ENCODE data around the gene ADGRL3.
"Not testable (repeated sequence)": the region's sequence is repeated elsewhere in the genome, so short reads cannot be mapped to it uniquely, and the experiment has no call there.

The ADGRL3 gene

GRCh38 chr4:61759885-61760284 is 559.8 kb downstream of the ADGRL3 start:
- not testable (repeated sequence) for H3K9me3 ChIP-seq (ENCODE audit: control insufficient read depth, low read length); H3K9ac ChIP-seq (ENCODE audit: low read length); H3K36me3 ChIP-seq (ENCODE audit: control insufficient read depth, insufficient read depth, low read length); H3K4me3 ChIP-seq (ENCODE audit: low read length); H3K4me1 ChIP-seq (ENCODE audit: control insufficient read depth, insufficient read depth, low read length); H3K27me3 ChIP-seq (ENCODE audit: control insufficient read depth, insufficient read depth, low read length)

GRCh38 chr4:61760820-61761219 is 560.7 kb downstream of the ADGRL3 start:
- Histone ChIP-seq H3K4me3 (ENCODE audit: low read length) (no peak overlapping the region), H3K36me3 (ENCODE audit: control insufficient read depth, insufficient read depth, low read length) (no peaks in the 10 kb centered on the region), H3K9ac (ENCODE audit: low read length) (no peak overlapping the region), H3K4me1 (ENCODE audit: control insufficient read depth, insufficient read depth, low read length) (no peaks in the 10 kb centered on the region), H3K9me3 (ENCODE audit: control insufficient read depth, low read length) (no peaks in the 10 kb centered on the region), H3K27me3 (ENCODE audit: control insufficient read depth, insufficient read depth, low read length) (no peaks in the 10 kb centered on the region)

GRCh38 chr4:61762722-61763627 is 562.8 kb downstream of the ADGRL3 start:
- Histone ChIP-seq H3K27me3 (ENCODE audit: control insufficient read depth, insufficient read depth, low read length) (no peaks in the 10 kb centered on the region), H3K36me3 (ENCODE audit: control insufficient read depth, insufficient read depth, low read length) (no peaks in the 10 kb centered on the region), H3K9me3 (ENCODE audit: control insufficient read depth, low read length) (no peaks in the 10 kb centered on the region), H3K9ac (ENCODE audit: low read length) (no peak overlapping the region), H3K4me3 (ENCODE audit: low read length) (no peak overlapping the region), H3K4me1 (ENCODE audit: control insufficient read depth, insufficient read depth, low read length) (no peaks in the 10 kb centered on the region)

- H3K9me3 ChIP-seq (ENCODE audit: control insufficient read depth, low read length) = no peaks in the 10 kb centered on the region
- H3K4me1 ChIP-seq (ENCODE audit: control insufficient read depth, insufficient read depth, low read length) = no peaks in the 10 kb centered on the region
- no peak overlapping the region for H3K4me3 ChIP-seq (ENCODE audit: low read length)
- H3K9ac ChIP-seq (ENCODE audit: low read length) = no peak overlapping the region
- H3K27me3 ChIP-seq (ENCODE audit: control insufficient read depth, insufficient read depth, low read length) = no peaks in the 10 kb centered on the region
- H3K36me3 ChIP-seq (ENCODE audit: control insufficient read depth, insufficient read depth, low read length) = no peaks in the 10 kb centered on the region
Observed at GRCh38 chr4:61763682-61764081, 563.6 kb downstream of the ADGRL3 start.

- not testable (repeated sequence) for H3K36me3 ChIP-seq (ENCODE audit: control insufficient read depth, insufficient read depth, low read length); H3K9ac ChIP-seq (ENCODE audit: low read length); H3K4me1 ChIP-seq (ENCODE audit: control insufficient read depth, insufficient read depth, low read length); H3K4me3 ChIP-seq (ENCODE audit: low read length); H3K27me3 ChIP-seq (ENCODE audit: control insufficient read depth, insufficient read depth, low read length); H3K9me3 ChIP-seq (ENCODE audit: control insufficient read depth, low read length)
Observed at GRCh38 chr4:61764090-61764489, 564.0 kb downstream of the ADGRL3 start.

GRCh38 chr4:61769444-61770167 is 569.5 kb downstream of the ADGRL3 start:
- H3K27me3 ChIP-seq (ENCODE audit: control insufficient read depth, insufficient read depth, low read length); H3K9me3 ChIP-seq (ENCODE audit: control insufficient read depth, low read length); H3K4me1 ChIP-seq (ENCODE audit: control insufficient read depth, insufficient read depth, low read length); H3K4me3 ChIP-seq (ENCODE audit: low read length); H3K36me3 ChIP-seq (ENCODE audit: control insufficient read depth, insufficient read depth, low read length); H3K9ac ChIP-seq (ENCODE audit: low read length): not testable (repeated sequence)

GRCh38 chr4:61770456-61770855 is 570.3 kb downstream of the ADGRL3 start:
- H3K27me3 ChIP-seq (ENCODE audit: control insufficient read depth, insufficient read depth, low read length) = no peaks in the 10 kb centered on the region
- H3K4me3 ChIP-seq (ENCODE audit: low read length) = no peak overlapping the region
- H3K9ac ChIP-seq (ENCODE audit: low read length) = no peak overlapping the region
- no peaks in the 10 kb centered on the region for H3K4me1 ChIP-seq (ENCODE audit: control insufficient read depth, insufficient read depth, low read length)
- H3K36me3 ChIP-seq (ENCODE audit: control insufficient read depth, insufficient read depth, low read length) = no peaks in the 10 kb centered on the region
- no peaks in the 10 kb centered on the region for H3K9me3 ChIP-seq (ENCODE audit: control insufficient read depth, low read length)

GRCh38 chr4:61771056-61771455 is 570.9 kb downstream of the ADGRL3 start:
- no peaks in the 10 kb centered on the region for H3K36me3 ChIP-seq (ENCODE audit: control insufficient read depth, insufficient read depth, low read length)
- no peaks in the 10 kb centered on the region for H3K27me3 ChIP-seq (ENCODE audit: control insufficient read depth, insufficient read depth, low read length)
- no peaks in the 10 kb centered on the region for H3K9me3 ChIP-seq (ENCODE audit: control insufficient read depth, low read length)
- H3K4me3 ChIP-seq (ENCODE audit: low read length) = no peak overlapping the region
- H3K4me1 ChIP-seq (ENCODE audit: control insufficient read depth, insufficient read depth, low read length) = no peaks in the 10 kb centered on the region
- H3K9ac ChIP-seq (ENCODE audit: low read length) = no peak overlapping the region

- H3K4me1 ChIP-seq (ENCODE audit: control insufficient read depth, insufficient read depth, low read length) = no peaks in the 10 kb centered on the region
- no peaks in the 10 kb centered on the region for H3K36me3 ChIP-seq (ENCODE audit: control insufficient read depth, insufficient read depth, low read length)
- H3K9ac ChIP-seq (ENCODE audit: low read length) = no peak overlapping the region
- no peaks in the 10 kb centered on the region for H3K9me3 ChIP-seq (ENCODE audit: control insufficient read depth, low read length)
- no peaks in the 10 kb centered on the region for H3K27me3 ChIP-seq (ENCODE audit: control insufficient read depth, insufficient read depth, low read length)
- H3K4me3 ChIP-seq (ENCODE audit: low read length) = no peak overlapping the region
Observed at GRCh38 chr4:61772126-61772525, 572.0 kb downstream of the ADGRL3 start.

- Histone ChIP-seq H3K27me3 (ENCODE audit: control insufficient read depth, insufficient read depth, low read length) (no peaks in the 10 kb centered on the region), H3K9me3 (ENCODE audit: control insufficient read depth, low read length) (no peaks in the 10 kb centered on the region), H3K36me3 (ENCODE audit: control insufficient read depth, insufficient read depth, low read length) (no peaks in the 10 kb centered on the region), H3K4me3 (ENCODE audit: low read length) (no peak overlapping the region), H3K9ac (ENCODE audit: low read length) (no peak overlapping the region), H3K4me1 (ENCODE audit: control insufficient read depth, insufficient read depth, low read length) (no peaks in the 10 kb centered on the region)
Observed at GRCh38 chr4:61773655-61774245, 573.6 kb downstream of the ADGRL3 start.

- Histone ChIP-seq H3K36me3 (ENCODE audit: control insufficient read depth, insufficient read depth, low read length) (no peaks in the 10 kb centered on the region), H3K4me3 (ENCODE audit: low read length) (no peak overlapping the region), H3K9ac (ENCODE audit: low read length) (no peak overlapping the region), H3K27me3 (ENCODE audit: control insufficient read depth, insufficient read depth, low read length) (no peaks in the 10 kb centered on the region), H3K9me3 (ENCODE audit: control insufficient read depth, low read length) (no peaks in the 10 kb centered on the region), H3K4me1 (ENCODE audit: control insufficient read depth, insufficient read depth, low read length) (no peaks in the 10 kb centered on the region)
Observed at GRCh38 chr4:61782133-61782532, 582.0 kb downstream of the ADGRL3 start.

- no peak overlapping the region for H3K4me3 ChIP-seq (ENCODE audit: low read length)
Observed at GRCh38 chr4:61783050-61783449, 582.9 kb downstream of the ADGRL3 start.

More at GRCh38 chr4:61783050-61783449, 582.9 kb downstream of the ADGRL3 start:
- Histone ChIP-seq H3K27me3 (ENCODE audit: control insufficient read depth, insufficient read depth, low read length) (no peaks in the 10 kb centered on the region), H3K4me1 (ENCODE audit: control insufficient read depth, insufficient read depth, low read length) (no peaks in the 10 kb centered on the region), H3K9ac (ENCODE audit: low read length) (no peak overlapping the region), H3K36me3 (ENCODE audit: control insufficient read depth, insufficient read depth, low read length) (no peaks in the 10 kb centered on the region), H3K9me3 (ENCODE audit: control insufficient read depth, low read length) (no peaks in the 10 kb centered on the region)

Data from mucosa of stomach (tissue), 1 donor.